ENCODE measurements around the gene DCN.
"Not testable (repeated sequence)": the region's sequence is repeated elsewhere in the genome, so short reads cannot be mapped to it uniquely, and the experiment has no call there.

The DCN gene, protein sequence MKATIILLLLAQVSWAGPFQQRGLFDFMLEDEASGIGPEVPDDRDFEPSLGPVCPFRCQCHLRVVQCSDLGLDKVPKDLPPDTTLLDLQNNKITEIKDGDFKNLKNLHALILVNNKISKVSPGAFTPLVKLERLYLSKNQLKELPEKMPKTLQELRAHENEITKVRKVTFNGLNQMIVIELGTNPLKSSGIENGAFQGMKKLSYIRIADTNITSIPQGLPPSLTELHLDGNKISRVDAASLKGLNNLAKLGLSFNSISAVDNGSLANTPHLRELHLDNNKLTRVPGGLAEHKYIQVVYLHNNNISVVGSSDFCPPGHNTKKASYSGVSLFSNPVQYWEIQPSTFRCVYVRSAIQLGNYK

DNA sequence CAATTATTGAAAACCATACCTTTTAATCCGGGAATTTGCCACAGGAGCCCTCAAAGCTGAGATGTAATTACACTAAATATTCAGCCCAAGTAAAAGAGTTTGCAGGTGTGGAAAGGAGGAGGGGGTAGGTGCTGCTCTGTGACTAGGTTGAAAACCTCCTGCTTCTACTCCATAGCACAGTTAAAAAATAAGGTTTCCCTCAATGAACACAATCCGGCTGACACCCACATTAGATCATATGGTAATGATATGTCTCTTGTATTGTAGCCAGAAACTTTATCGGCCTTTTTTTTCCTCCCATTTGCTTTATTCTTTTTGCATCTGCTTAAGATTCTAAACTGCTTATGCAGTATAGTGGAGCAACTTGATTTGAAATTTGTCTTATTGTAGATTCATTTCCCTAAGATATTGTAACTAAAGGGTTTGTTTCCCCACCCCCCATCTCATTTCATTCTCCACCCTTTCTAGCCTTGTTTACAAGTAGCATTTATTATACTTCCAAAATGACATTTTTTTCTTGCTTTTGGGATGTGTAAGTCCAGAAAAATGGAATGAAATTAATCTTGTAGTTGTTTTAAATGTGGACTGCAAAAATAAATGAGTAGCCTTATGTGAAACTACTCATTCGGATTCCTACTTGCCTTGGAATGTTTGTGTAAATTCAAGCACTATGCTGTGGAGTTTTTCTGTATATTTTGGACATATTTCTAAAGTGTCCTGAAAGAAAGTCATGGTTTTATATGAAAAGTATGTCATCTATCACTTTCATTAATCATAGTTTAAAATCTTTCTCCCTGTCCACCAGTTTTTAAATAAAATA, at the start of gene DCN:
TSS of gene DCN (minus strand) at position 182 of the 820 bp plus-strand sequence. CDS start 4,265 bp downstream, outside the sequence.
- no peak for DNase-seq (ENCODE audit: low spot score)

DNA sequence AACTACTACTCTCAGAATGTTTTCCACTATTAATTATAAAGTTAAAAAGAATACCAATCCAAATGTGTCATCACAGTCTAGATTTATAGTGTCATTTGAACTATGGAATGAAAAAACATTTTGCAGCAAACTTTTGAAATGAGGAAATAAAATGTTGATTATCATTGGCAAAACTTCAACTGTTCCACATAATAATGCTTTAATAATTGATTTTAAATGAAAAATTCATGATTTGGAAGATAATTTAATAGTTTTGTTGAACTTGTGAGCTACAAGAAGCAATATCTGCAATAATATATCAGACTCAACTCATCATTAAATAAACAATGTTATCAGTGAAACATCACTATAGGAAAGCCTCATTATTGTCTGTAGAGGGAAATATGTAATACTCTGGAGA, 48.2 kb upstream of the DCN start:
- DNase-seq (ENCODE audit: low spot score) = no peak

DNA sequence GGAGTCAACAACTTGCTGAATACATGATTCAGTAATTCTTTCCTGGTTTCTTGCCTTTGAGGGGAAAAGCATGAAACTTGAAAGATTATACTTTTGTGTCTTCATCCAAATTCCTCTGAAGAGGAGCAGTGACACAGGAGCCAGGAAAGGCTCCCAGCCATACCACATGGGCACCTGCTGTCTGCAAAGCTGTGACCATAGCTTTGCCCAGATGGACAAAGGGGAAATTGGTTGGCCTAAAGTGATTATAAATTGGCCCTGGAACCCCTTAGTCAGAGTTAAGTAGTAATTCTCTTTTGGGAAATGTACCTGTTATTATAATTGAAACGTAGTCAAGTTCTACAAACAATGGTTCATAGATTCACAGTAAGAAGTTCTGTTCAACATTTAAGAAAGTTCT, 44.3 kb upstream of the DCN start:
- DNase-seq (ENCODE audit: low spot score) = no peak

DNA sequence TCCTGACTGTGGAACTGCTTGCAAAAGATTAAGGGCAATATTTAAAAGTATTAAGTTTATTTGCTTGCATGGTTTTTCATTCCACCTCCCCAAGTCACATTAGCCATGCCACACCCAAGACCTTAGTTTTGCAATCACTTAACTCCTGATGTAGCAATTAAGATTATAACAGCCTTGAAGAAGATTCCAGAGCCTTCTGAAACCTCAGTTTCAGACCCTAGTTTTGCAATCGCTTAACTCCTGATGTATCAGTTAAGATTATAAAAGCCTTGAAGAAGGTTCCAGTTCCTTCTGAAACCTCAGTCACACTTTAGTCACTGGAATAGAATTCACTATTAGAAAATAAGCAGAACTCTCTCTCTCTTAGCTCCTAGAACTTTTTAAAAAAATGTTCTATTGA, 42.7 kb upstream of the DCN start:
- no peak for DNase-seq (ENCODE audit: low spot score)

DNA sequence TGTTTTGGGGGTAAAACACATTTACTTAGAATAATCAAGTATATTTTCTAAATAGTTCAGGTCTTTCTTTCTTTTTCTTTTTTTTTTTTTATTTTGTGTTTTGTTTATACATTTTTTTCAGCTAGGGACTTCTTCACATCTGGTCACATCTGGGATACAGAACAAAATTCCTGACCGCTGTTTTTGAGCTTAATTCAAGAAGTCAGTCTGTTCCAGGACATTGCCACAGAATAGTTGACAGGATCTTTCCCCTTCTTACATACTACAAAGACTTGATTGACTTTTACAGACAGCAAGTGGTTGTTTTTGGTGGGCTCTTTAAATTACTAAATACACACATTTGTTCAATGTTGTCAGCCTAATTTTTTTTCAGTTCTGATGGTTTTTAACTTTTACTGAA, 41.8 kb upstream of the DCN start:
- DNase-seq (ENCODE audit: low spot score) = no peak

DNA sequence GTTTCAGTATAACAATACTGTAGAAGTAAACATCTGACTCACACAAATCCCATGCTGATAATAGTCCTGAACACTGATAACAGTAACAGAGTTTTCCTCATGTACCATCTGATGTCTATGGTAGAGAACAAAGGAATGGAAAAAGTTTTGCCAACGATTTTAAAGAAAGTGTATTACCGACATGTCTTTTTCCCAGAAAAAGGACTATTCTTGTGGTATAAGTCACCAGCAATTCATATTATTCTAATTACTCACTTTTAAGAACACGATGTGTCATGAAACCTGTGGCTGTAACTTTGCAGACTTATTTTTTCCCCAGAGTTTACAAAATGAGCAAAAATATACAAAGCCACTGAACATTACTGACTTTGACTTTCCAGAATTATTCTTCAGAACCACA, 40.1 kb upstream of the DCN start:
- no peak for DNase-seq (ENCODE audit: low spot score)

DNA sequence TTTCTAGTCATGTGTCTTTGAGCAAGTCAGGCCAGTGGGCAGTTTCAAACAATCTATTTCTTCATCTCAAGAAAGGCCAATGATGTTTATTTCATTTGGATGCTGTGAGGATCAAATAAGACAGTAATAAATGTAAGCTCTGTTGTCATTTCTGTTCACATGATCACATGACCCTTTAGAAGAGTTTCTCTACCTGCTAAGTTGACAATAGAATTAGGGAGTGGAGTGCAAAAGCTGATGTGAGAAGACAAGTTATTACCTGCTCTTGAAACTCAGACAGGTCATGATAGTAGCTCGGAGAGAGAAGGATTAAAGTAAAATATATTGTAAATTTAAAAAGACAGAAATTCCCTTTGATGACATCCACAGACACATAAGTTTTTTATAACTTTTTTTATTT, 37.3 kb upstream of the DCN start:
- no peak for DNase-seq (ENCODE audit: low spot score)

DNA sequence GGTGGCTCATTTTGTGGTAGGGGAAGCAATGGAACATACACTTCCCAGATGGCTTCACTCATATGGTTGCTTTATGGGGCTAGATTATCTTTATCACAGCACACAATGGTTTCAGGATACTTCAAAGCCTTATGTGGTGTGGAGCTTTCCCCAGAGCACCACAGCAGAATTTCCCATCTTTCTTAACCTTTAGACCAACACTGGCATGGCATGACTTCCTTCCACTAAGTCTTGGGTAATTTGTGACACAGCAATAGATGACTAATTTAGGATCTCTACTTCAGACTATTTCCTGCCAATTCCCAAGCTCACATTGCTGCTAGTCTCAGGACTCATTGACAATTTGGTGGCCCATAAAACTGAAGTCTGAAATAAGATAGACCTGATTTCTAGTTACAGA, 36.9 kb upstream of the DCN start:
- no peak for DNase-seq (ENCODE audit: low spot score)

DNA sequence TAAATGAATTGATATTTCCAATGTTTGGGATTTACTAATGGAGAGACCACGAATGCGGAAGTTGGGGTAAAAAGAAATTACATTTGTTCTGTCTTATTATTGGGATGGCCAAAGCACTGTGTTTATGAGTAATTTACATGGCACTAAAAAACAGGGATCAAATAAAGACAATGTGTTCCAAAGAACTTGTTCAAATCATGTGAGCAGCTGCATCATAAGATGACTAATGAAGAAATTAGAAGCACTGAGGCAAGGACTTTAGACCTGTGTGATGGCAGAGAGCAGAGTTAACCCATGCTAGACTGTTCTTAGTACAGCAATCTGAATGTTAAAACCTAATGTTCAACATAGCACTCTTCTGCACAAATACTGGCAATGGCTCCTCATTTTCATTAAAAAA, 34.3 kb upstream of the DCN start:
- no peak for DNase-seq (ENCODE audit: low spot score)

DNA sequence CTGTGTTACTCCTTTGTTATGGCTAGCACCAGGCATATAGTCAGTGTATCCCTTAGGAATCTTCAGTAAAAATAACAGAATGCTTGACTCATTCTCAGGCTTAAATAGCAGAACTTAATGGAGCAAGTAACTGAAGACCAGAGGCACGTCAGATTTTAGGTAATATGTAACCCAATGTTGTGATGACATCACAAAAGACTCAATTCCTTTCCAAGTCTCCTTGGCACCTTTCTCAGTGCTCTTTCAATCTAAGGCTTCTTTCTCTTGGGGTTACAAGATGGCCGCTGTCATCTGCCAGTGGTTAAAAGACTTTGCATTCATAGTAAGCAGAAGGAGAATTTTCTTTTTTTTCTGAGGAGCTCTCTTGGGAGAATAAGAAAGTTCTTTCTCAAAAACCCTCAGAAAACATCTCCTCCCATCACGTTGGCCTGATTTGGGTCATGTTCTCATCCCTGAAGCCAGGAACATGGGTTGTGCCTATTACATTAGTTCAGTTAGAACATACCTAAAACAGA, 33.4 kb upstream of the DCN start:
- no peak for DNase-seq (ENCODE audit: low spot score)

DNA sequence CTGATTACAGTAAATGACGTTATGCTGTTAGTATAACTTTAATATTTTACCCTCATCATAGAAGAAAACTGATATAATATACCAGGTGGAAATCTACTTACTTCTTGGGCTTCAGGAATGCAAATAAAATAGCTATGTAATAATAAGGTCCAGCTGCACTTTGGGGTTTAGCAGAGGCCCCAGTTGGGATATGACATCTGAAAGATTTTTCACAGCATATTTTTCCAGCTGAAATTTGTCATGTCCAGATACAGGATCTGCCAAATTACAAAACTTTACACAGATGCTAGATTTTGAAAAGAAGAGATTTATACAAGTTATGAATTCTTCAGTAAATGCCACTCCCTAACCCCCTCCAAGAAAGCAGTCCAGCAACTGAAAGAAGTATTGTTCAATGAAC, 29.2 kb upstream of the DCN start:
- DNase-seq (ENCODE audit: low spot score) = no peak

DNA sequence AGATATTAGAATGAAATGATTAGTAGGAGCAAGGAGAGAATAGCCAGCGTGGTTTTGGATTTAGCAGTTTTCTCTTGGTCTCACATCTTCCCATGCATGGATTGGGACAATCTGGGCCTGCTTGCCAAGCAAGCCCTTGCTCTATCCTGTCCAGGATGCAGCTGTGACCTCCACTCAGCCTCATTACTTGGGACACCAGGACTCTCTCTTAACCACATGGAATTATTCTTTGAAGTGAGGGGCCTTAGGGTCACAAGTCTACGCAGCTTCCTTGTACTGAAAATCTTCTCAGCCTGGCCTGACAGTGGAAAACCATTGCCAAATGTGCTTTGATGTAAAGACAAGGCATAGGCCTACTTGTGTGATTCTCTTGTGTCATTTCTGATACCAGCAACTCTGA, 28.0 kb upstream of the DCN start:
- no peak for DNase-seq (ENCODE audit: low spot score)

DNA sequence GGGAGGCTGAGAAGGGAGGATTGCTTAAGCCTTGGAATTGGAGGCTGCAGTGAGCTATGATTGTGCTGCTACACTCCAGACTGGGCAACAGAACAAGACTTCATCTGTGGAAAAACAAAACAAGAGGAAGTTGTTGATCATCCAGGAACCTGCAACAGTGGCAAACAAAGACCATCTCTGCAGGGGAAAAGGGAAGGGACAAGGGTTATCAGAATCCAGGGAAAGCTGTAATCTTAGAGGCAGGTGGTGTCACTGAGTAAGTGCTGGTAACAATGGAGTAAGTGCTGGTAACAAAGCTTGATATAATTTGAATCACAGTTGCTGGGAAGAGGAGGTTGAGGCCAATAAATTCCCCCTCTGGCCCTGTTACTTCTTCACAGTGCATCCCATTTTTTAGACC, 27.5 kb upstream of the DCN start:
- DNase-seq (ENCODE audit: low spot score) = no peak

DNA sequence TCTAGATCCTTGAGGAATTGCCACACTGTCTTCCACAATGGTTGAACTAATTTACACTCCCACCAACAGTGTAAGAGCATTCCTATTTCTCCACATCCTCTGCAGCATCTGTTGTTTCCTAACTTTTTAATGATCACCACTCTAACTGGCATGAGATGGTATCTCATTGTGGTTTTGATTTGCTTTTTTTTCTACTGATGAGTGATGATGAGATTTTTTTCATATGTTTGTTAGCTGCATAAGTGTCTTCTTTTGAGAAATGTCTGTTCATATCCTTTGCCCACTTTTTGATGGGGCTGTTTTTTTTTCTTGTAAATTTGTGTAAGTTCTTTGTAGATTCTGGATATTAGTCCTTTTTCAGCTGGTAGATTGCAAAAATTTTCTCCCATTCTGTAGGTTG, 24.7 kb upstream of the DCN start:
- not testable (repeated sequence) for DNase-seq (ENCODE audit: low spot score)

DNA sequence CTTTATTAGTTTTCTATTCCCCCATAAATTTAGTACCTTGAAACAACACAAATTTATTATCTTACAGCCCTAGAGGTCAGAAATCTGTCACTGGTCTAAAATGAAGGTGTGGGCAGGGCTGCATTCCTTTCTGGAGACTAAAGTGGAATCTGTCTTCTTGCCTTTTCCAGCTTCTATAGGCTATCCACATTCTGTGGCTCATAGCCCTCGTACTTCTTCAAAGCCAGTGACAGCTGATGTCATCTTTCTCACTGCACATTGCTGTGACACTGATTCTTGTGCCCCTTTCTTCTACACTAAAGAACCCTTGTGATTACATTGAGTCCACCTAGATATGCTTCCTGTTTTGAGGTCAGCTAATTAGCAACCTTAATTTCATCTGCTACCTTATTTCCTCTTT, 23.2 kb upstream of the DCN start:
- DNase-seq (ENCODE audit: low spot score) = no peak

DNA sequence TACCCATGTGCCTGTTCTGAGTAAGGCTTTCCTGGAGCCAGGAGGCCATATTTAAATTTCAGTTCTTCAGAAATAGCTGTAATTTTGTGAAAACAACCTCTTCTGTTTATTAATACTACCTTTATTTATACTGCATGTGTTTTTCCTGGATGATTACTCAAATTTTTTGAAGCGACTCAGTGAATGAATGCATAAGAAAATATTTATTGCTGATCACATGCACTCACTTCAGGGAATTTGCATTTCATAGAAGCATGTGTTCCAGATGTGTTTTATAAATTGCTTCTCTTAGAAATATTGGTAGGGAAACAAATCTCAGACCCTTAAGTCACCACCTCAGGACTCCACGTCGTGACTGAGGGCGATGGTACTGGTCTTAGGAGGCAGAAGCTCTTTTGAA, 21.8 kb upstream of the DCN start:
- no peak for DNase-seq (ENCODE audit: low spot score)

DNA sequence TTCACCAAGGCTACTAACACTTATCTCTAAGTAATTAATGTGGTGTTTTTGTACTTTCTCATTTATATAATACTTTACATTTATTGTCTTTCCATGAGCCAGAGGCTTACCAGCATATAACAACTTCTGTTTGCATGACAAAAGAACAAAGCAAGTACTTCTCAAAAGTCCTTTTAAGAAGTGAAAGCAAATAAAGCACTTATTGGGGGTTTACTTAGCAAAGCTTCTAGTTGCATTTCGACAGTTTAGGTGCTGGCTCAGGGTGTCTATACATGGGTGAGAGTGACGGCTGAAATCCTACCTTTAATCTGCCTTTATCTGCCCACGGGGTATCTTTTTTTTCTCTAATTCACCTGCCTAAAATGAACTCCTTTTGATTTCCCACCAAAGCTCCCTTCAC, 21.0 kb upstream of the DCN start:
- no peak for DNase-seq (ENCODE audit: low spot score)

DNA sequence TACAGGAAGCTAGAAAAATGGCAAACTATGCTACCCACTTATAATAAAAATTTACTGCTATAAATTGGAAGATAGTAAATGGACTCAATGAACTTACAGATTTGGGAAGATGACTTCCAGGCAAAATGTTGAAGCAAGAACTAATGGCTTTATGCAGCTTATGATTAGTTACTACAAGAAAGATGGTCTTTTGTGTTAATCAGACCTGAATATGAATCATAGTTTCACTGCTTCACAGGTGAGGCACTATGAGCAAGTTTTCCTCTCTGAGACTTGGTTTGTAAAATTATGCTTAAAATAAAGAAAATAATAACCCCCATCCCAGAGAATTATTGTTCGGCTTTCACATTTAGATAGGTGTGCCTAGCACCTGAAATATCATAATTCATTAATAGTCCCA, 19.8 kb upstream of the DCN start:
- no peak for DNase-seq (ENCODE audit: low spot score)

DNA sequence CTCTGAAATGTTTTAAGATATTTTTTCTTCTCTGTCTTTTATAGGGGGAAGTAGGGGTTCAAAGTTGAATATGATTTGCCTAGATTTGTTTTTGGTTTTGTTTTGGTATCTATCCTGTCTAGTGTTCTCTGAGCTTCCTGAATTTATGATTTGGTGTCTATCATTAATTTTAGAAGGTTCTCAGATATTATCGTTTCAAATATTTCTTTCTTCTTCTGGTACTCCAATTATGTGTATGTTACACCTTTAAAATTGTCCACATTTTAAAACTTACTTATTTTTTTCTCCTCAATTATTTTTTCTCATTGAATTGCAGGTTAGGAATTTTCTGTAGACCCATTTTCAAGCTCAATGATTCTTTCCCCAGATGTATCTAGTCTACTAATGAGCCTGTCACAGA, 13.8 kb upstream of the DCN start:
- DNase-seq (ENCODE audit: low spot score) = no peak

DNA sequence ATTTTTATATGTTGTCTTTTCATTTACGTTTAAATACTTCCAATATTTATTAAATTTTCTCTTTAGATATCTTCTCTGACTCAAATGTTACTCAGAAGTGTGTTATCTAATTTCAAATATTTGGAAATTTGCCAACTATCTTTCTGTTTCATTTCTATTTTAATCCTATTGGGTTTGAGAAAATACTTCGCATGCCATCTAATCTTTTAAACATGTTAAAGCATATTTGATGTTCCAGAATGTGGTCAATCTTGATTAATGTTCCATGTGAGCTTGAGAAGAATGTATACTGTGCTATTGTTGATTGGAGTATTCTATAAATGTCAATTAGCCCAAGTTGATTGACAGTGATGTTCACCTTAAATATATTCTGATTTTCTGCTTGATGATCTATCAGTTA, 11.9 kb upstream of the DCN start:
- no peak for DNase-seq (ENCODE audit: low spot score)

DNA sequence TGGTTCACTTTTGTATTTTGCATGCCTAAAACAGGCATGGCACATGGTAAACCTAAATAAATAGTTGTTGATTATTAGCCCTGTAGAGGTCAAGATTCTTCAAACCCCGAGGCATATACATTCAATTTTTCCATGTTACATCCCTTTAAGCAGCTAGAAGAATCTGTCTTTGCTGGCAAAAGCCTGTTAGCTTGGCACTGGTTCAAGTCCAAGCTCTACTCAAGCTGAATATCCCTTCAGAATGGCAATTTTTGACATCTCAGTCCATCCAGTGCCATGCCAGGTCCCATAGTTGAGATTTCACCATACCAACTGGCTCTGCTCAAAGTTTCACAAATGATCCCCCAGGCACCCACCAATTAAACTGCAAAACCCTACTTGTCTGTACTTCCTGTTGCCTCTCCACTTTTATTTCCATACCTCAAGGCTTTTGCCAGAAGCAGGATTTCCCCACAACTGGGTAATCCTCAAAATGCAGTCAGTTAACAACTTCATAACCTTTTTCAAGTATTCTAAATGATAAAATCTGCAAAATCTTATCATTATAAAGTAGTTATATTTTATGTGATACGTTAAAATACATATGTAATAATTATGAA, 9.0 kb upstream of the DCN start:
- DNase-seq (ENCODE audit: low spot score) = no peak

DNA sequence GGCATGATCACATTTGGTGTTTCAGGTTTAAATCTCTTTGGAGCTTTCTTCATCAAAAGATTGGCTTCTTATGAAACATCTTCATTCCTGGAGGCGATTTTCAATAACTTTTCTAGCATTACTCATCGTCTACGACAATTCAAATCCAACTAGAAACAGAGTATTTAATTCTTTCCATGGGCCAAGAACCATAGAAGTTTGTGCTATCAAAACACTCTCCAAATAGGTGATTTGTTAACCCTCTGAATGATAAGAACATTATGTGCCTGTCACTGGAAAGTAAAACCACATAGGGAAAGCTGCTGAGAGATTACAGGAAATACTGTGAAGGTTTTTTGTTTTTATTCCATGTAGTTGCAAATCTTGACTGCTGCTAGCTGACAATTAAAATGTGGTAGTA, 6.9 kb upstream of the DCN start:
- DNase-seq (ENCODE audit: low spot score) = no peak

DNA sequence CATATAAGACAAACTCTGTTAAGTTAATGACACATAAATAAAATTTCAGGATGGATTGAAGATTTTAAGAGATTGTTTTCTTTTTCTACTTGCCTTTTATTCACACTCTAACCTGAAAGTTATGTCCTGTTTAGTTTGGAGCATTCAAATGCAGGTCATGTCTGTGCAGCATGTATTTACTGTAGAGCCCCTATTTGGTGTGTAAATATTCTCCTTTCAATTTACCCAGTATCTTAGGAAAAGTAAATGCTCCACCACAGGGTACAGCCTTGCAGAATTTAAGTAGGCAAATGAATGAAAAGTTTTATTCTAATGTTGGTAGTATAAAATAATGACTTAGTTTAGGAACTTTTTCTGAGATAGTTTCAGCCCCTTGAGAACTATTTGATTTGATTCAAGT, 6.2 kb upstream of the DCN start:
- no peak for DNase-seq (ENCODE audit: low spot score)
